Activated T-cell treated with anti-CD3 and anti-CD28 coated beads, Interleukin-2, amount 50 U/mL, for 72 hours (primary cell): Measurements from ENCODE around the gene RAB20. TPM values are rescaled to one million over a fixed set of nuclear protein-coding genes. Genes with fewer than 3 reads are reported as not detected.
"Not testable (repeated sequence)": the region's sequence is repeated elsewhere in the genome, so short reads cannot be mapped to it uniquely, and the experiment has no call there.

Experiments
- ATAC-seq, 2 donors: fragments of 150-1000 bp; cut with Tn5 transposase; replicated peaks in 1 of 2; 2 replicates each; pipeline ENCODE4 v1.10.0; 2021; ENCODE audit warnings: moderate library complexity in 2 of 2, mild to moderate bottlenecking in 1 of 2
- DNase-seq, 2 donors: peaks; one replicate each; pipeline ENCODE4 v3.0.0; 2021 to 2022; ENCODE audit warnings: mixed read lengths in 1 of 2
- H3K27ac Mint-ChIP-seq: one replicate; pipeline ENCODE4 v1.8.0; 2022; ENCODE audit warnings: mild to moderate bottlenecking, moderate library complexity, mixed read lengths
- H3K27me3 Mint-ChIP-seq: one replicate; pipeline ENCODE4 v1.8.0; 2022; ENCODE audit warnings: low read depth, mixed read lengths
- H3K36me3 Mint-ChIP-seq, 2 donors: one replicate each; pipeline ENCODE4 v1.8.0; 2022; ENCODE audit warnings: mixed read lengths in 2 of 2, mild to moderate bottlenecking in 1 of 2; ENCODE audit not compliant: insufficient read depth in 2 of 2
- H3K4me1 Mint-ChIP-seq: one replicate; pipeline ENCODE4 v1.8.0; 2022; ENCODE audit warnings: low read depth, mixed read lengths
- H3K4me3 Mint-ChIP-seq, 2 donors: one replicate each; pipeline ENCODE4 v1.8.0; 2022; ENCODE audit warnings: mild to moderate bottlenecking in 2 of 2, mixed read lengths in 2 of 2, moderate library complexity in 2 of 2
- H3K9me3 Mint-ChIP-seq, 2 donors: one replicate each; pipeline ENCODE4 v1.8.0; 2022; ENCODE audit warnings: mixed read lengths in 2 of 2
- total RNA-seq, 2 donors: library from RNA; stranded (reverse); gene quantifications; one replicate each; pipeline ENCODE4 v1.2.3, GENCODE V29; 2022

The RAB20 gene
- total RNA-seq, 2 donors from 2014 or later, result 1.8 to 3.0 TPM

DNA sequence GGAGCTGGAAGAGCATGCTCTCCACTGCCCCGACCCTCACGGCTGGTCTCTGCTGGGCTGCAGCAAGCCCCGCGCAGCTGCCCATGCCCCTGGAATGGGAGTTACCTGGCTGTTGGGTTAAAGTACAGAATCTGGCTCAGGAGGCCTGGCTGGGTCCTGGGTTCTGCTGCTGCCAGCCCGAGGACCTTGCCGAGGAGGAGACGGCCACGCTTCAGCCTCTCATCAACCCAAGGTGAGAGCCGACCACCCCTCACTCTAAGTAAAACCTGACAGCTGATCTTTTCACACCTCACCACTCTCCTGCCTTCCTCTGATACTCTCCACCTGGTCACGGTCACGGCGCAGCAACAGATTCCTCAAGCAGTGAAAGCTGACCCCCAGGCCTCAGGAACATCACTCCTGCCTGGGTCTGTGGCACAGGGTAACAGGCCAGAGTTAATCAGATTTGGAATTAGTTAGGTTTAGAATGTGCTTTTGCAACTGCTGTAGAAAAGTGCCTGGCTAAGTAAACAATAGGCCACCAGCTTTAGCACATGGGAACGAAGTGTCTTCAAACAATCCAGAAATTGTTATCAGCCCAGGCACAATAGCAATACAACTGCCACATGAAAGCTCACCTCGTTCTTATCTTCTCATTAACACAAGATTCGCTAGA is 20.5 kb downstream of the RAB20 start:
- ATAC-seq (no peak), DNase-seq (no peak)
- Mint-ChIP-seq H3K27me3 (no peaks in the 10 kb centered on the region), H3K4me3 (no peak overlapping the region), H3K9me3 (no peaks in the 10 kb centered on the region), H3K36me3 (no peaks in the 10 kb centered on the region), H3K4me1 (peaks cover 6% of the 10 kb centered on the region), H3K27ac (no peak overlapping the region)

- ATAC-seq, result no peak
- Mint-ChIP-seq H3K4me3 (no peak overlapping the region), H3K9me3 (no peaks in the 10 kb centered on the region), H3K27ac (no peak overlapping the region), H3K27me3 (no peaks in the 10 kb centered on the region), H3K4me1 (peaks cover 6% of the 10 kb centered on the region), H3K36me3 (no peaks in the 10 kb centered on the region)
- no peak for DNase-seq
Measured at GRCh38 chr13:110539894-110540293, 21.6 kb downstream of the RAB20 start.

GRCh38 chr13:110538632-110539031 is 22.9 kb downstream of the RAB20 start:
- H3K27ac Mint-ChIP-seq, result no peak overlapping the region
- no peaks in the 10 kb centered on the region for H3K27me3 Mint-ChIP-seq
- no peaks in the 10 kb centered on the region for H3K36me3 Mint-ChIP-seq
- peaks cover 6% of the 10 kb centered on the region for H3K4me1 Mint-ChIP-seq
- no peak overlapping the region for H3K4me3 Mint-ChIP-seq
- ATAC-seq (no peak), DNase-seq (no peak)
- no peaks in the 10 kb centered on the region for H3K9me3 Mint-ChIP-seq

GRCh38 chr13:110536006-110536693 is 25.4 kb downstream of the RAB20 start:
- Mint-ChIP-seq H3K36me3 (no peaks in the 10 kb centered on the region), H3K4me3 (no peak overlapping the region), H3K9me3 (no peaks in the 10 kb centered on the region), H3K27me3 (no peaks in the 10 kb centered on the region), H3K27ac (no peak overlapping the region), H3K4me1 (peaks cover 6% of the 10 kb centered on the region)
- ATAC-seq, result no peak
- DNase-seq, result no peak

DNA sequence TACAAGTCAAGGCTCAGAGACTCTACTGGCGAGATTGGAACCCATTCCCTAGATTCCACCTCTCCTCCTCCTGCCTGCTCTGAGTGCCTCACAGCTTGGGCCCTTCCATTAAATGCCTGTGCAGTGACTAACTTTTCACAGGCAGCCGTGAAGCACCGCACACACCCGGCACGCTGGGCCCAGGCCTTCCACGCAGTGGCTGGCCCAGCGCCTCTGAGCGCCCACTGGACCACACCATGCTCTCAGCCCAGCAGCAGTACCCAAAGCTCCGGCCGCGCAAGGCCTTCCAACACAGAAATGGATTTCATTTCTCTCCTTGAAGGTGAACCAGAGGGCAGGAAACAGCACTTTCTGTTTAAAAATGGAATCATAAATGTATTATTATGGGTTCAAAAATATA is 26.0 kb downstream of the RAB20 start:
- H3K27me3 Mint-ChIP-seq, result no peaks in the 10 kb centered on the region
- no peak for ATAC-seq

GRCh38 chr13:110533771-110534670 is 27.5 kb downstream of the RAB20 start:
- no peaks in the 10 kb centered on the region for H3K36me3 Mint-ChIP-seq
- DNase-seq (no peak), ATAC-seq (no peak)
- no peak overlapping the region for H3K4me3 Mint-ChIP-seq
- H3K27ac Mint-ChIP-seq, result no peak overlapping the region
- no peaks in the 10 kb centered on the region for H3K9me3 Mint-ChIP-seq
- peaks cover 6% of the 10 kb centered on the region for H3K4me1 Mint-ChIP-seq
- H3K27me3 Mint-ChIP-seq, result no peaks in the 10 kb centered on the region

More for the DNA sequence above, 26.0 kb downstream of the RAB20 start:
- Mint-ChIP-seq H3K36me3 (no peaks in the 10 kb centered on the region), H3K4me1 (peaks cover 6% of the 10 kb centered on the region), H3K27ac (no peak overlapping the region), H3K4me3 (no peak overlapping the region), H3K9me3 (no peaks in the 10 kb centered on the region)
- DNase-seq, result no peak

GRCh38 chr13:110532258-110532657 is 29.3 kb downstream of the RAB20 start:
- not testable (repeated sequence) for H3K36me3 Mint-ChIP-seq, H3K4me3 Mint-ChIP-seq, DNase-seq, H3K4me1 Mint-ChIP-seq, H3K27ac Mint-ChIP-seq, ATAC-seq, H3K27me3 Mint-ChIP-seq, H3K9me3 Mint-ChIP-seq

DNA sequence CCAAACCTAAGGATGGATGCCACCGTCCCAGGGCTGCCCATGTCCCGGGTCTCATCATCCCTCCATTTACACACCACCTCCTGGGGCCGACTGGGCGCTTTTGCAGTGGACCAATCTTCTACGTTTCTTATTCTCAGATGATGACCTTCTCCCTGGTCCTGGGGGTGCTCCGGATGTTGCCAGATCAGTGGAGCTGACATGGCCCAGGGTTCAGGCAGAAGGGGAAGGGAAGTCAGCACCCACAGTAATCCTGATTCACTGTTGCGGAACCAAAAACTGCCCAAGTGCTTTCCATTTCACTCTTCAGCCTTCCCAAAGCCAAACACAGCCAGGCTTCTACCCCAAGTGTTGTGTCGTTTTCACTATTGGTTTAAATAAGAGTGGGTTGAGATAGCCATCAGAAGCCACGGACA is 29.8 kb downstream of the RAB20 start:
- DNase-seq, result no peak
- H3K9me3 Mint-ChIP-seq, result no peaks in the 10 kb centered on the region
- H3K4me3 Mint-ChIP-seq, result no peak overlapping the region
- no peak overlapping the region for H3K27ac Mint-ChIP-seq
- ATAC-seq, result no peak
- H3K4me1 Mint-ChIP-seq, result no peaks in the 10 kb centered on the region
- H3K36me3 Mint-ChIP-seq, result no peaks in the 10 kb centered on the region
- H3K27me3 Mint-ChIP-seq, result no peaks in the 10 kb centered on the region

- no peaks in the 10 kb centered on the region for H3K9me3 Mint-ChIP-seq
- H3K36me3 Mint-ChIP-seq, result no peaks in the 10 kb centered on the region
- no peak for DNase-seq
- no peaks in the 10 kb centered on the region for H3K27me3 Mint-ChIP-seq
- no peak overlapping the region for H3K4me3 Mint-ChIP-seq
- peaks cover 1% of the 10 kb centered on the region for H3K4me1 Mint-ChIP-seq
- no peak for ATAC-seq
- H3K27ac Mint-ChIP-seq, result no peak overlapping the region
Measured at GRCh38 chr13:110531100-110531499, 30.4 kb downstream of the RAB20 start.

GRCh38 chr13:110529522-110530311 is 31.8 kb downstream of the RAB20 start:
- no peaks in the 10 kb centered on the region for H3K36me3 Mint-ChIP-seq
- no peak overlapping the region for H3K4me3 Mint-ChIP-seq
- peaks cover 15% of the 10 kb centered on the region for H3K4me1 Mint-ChIP-seq
- H3K9me3 Mint-ChIP-seq, result no peaks in the 10 kb centered on the region
- no peak for ATAC-seq
- H3K27ac Mint-ChIP-seq, result no peak overlapping the region
- no peak for DNase-seq
- H3K27me3 Mint-ChIP-seq, result no peaks in the 10 kb centered on the region

DNA sequence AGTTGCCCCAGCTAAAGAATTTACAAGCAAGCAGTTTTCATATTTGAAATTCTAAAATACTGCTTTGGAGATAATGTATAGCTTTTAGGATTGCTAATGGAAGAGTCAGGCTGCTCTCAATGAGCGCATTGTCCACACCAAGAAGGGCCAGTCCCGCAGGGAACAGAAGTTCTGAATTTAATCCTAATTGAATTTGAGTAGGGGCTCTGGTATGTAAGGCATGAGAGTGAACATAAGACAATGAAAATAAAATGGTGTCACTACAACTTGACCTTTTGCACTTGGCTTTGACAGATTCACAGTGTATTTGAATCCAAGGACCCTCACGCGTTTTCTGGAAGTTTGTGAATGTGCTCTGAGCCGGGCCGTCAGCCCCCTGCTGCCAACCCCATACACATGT is 32.6 kb downstream of the RAB20 start:
- no peak overlapping the region for H3K27ac Mint-ChIP-seq
- DNase-seq (no peak), ATAC-seq (no peak)
- no peaks in the 10 kb centered on the region for H3K9me3 Mint-ChIP-seq
- H3K4me1 Mint-ChIP-seq, result peaks cover 20% of the 10 kb centered on the region
- no peaks in the 10 kb centered on the region for H3K36me3 Mint-ChIP-seq
- no peak overlapping the region for H3K4me3 Mint-ChIP-seq
- H3K27me3 Mint-ChIP-seq, result no peaks in the 10 kb centered on the region

- Mint-ChIP-seq H3K27ac (no peak overlapping the region), H3K4me1 (peaks cover 20% of the 10 kb centered on the region), H3K9me3 (no peaks in the 10 kb centered on the region), H3K4me3 (no peak overlapping the region), H3K36me3 (no peaks in the 10 kb centered on the region), H3K27me3 (no peaks in the 10 kb centered on the region)
- ATAC-seq, result no peak
- DNase-seq, result no peak
Measured at GRCh38 chr13:110528371-110528770, 33.2 kb downstream of the RAB20 start.
